Nephron progenitor cell (in vitro differentiated cells): ENCODE results near the gene SLX4.
A peak's percentile ranks its signal among the peaks of the same experiment; 100 is the strongest.

Experiments used
- DNase-seq: peaks from one replicate; pipeline ENCODE4 v3.0.0; 2021
- H3K27ac Mint-ChIP-seq: 2 replicates; pipeline ENCODE4 v1.8.0; 2021; ENCODE audit warnings: mild to moderate bottlenecking, moderate library complexity, mixed read lengths
- H3K27me3 Mint-ChIP-seq: 2 replicates; pipeline ENCODE4 v1.8.0; 2021; ENCODE audit warnings: mild to moderate bottlenecking, low read depth, mixed read lengths; ENCODE audit not compliant: poor library complexity
- H3K36me3 Mint-ChIP-seq: 2 replicates; pipeline ENCODE4 v1.8.0; 2021; ENCODE audit warnings: low read depth, mixed read lengths
- H3K4me1 Mint-ChIP-seq: 2 replicates; pipeline ENCODE4 v1.8.0; 2021; ENCODE audit warnings: mixed read lengths
- H3K4me3 Mint-ChIP-seq: 2 replicates; pipeline ENCODE4 v1.8.0; 2021; ENCODE audit warnings: mild to moderate bottlenecking, moderate library complexity, mixed read lengths
- H3K9me3 Mint-ChIP-seq: 2 replicates; pipeline ENCODE4 v1.8.0; 2021; ENCODE audit warnings: mild to moderate bottlenecking, moderate library complexity, mixed read lengths
- CTCF ChIP-seq: fragments of 200-600 bp; sonication (generic); IDR thresholded peaks from 2 replicates; pipeline ENCODE4 v1.5.0; 2021; ENCODE audit warnings: antibody characterized with exemption

The SLX4 gene

GRCh38 chr16:3553138-3553923 is 58.1 kb downstream of the SLX4 start:
- H3K4me3 Mint-ChIP-seq: no peak overlapping the region
- no peaks in the 10 kb centered on the region for H3K27me3 Mint-ChIP-seq
- peak overlapping the region; percentile 42 for H3K27ac Mint-ChIP-seq
- peaks cover 10% of the 10 kb centered on the region for H3K9me3 Mint-ChIP-seq
- peaks cover 11% of the 10 kb centered on the region for H3K4me1 Mint-ChIP-seq
- TF ChIP-seq CTCF: no peak
- no peak for DNase-seq
- peaks cover 10% of the 10 kb centered on the region for H3K36me3 Mint-ChIP-seq

GRCh38 chr16:3550851-3551847 is 60.3 kb downstream of the SLX4 start:
- Mint-ChIP-seq H3K36me3 (peaks cover 10% of the 10 kb centered on the region), H3K4me3 (no peak overlapping the region), H3K4me1 (peaks cover 15% of the 10 kb centered on the region), H3K27ac (no peak overlapping the region), H3K9me3 (peaks cover 10% of the 10 kb centered on the region), H3K27me3 (no peaks in the 10 kb centered on the region)
- DNase-seq: no peak
- no peak for TF ChIP-seq CTCF

- peaks cover 10% of the 10 kb centered on the region for H3K9me3 Mint-ChIP-seq
Measured at GRCh38 chr16:3549906-3550305, 61.5 kb downstream of the SLX4 start.

GRCh38 chr16:3548859-3549258 is 62.5 kb downstream of the SLX4 start:
- peaks cover 22% of the 10 kb centered on the region for H3K4me1 Mint-ChIP-seq
- H3K27me3 Mint-ChIP-seq: no peaks in the 10 kb centered on the region
- no peak overlapping the region for H3K27ac Mint-ChIP-seq
- peaks cover 10% of the 10 kb centered on the region for H3K36me3 Mint-ChIP-seq
- peaks cover 10% of the 10 kb centered on the region for H3K9me3 Mint-ChIP-seq
- no peak overlapping the region for H3K4me3 Mint-ChIP-seq
- no peak for TF ChIP-seq CTCF
- DNase-seq: no peak

More at GRCh38 chr16:3549906-3550305, 61.5 kb downstream of the SLX4 start:
- no peak for DNase-seq
- Mint-ChIP-seq H3K27ac (no peak overlapping the region), H3K27me3 (no peaks in the 10 kb centered on the region), H3K4me3 (no peak overlapping the region), H3K36me3 (peaks cover 10% of the 10 kb centered on the region), H3K4me1 (peaks cover 15% of the 10 kb centered on the region)
- TF ChIP-seq CTCF: no peak

- Mint-ChIP-seq H3K4me1 (peaks cover 26% of the 10 kb centered on the region), H3K4me3 (no peak overlapping the region), H3K27me3 (no peaks in the 10 kb centered on the region), H3K36me3 (peaks cover 10% of the 10 kb centered on the region), H3K9me3 (peaks cover 10% of the 10 kb centered on the region), H3K27ac (no peak overlapping the region)
- TF ChIP-seq CTCF: no peak
- DNase-seq: no peak
Measured at GRCh38 chr16:3548445-3548844, 63.0 kb downstream of the SLX4 start.
